HG03025 (cell line): ENCODE results near the gene SLITRK3.
A peak's percentile ranks its signal among the peaks of the same experiment; 100 is the strongest.
"Not testable (repeated sequence)": the region's sequence is repeated elsewhere in the genome, so short reads cannot be mapped to it uniquely, and the experiment has no call there.

Experiments used
- ATAC-seq: cut with Tn5 transposase; IDR thresholded peaks from one replicate; pipeline ENCODE4 v1.9.1; 2021; ENCODE audit warnings: mild to moderate bottlenecking, moderate library complexity; ENCODE audit not compliant: unreplicated experiment, low FRiP score

SLITRK3 gene

DNA sequence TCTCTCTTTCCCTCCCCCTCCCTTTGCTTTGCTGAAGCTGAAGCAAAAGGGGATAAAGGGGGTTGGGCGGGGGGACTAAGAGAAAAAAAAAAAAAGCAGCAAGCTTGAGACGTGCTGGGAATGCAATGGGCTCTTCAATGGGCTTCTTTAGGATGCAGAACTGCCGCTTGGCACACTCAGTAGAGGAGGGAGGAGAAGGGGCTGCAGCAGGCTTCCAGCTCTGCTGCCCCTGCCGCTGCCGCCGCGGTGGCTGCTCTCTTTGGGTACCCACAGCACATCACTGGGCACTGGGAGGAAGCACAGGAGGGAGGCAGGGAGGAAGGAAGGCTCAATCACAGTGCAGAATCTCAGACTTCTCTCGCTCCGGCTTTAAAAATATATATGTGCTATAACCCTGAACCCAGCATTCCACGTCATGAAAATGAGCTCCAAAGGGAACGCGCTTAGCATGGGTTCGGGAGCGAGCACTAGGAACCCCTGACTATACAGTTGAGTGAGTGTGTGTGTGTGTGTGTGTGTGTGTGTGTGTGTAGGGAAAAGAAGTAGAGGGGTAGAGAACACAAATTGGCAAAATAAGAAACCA is 3.5 kb downstream of the SLITRK3 start:
- ATAC-seq: no peak

GRCh38 chr3:165191491-165191890 is 4.7 kb downstream of the SLITRK3 start:
- ATAC-seq: no peak

GRCh38 chr3:165188452-165188851 is 7.7 kb downstream of the SLITRK3 start:
- ATAC-seq: no peak

GRCh38 chr3:165185707-165186327 is 10.4 kb downstream of the SLITRK3 start:
- ATAC-seq: peak; percentile 98

DNA sequence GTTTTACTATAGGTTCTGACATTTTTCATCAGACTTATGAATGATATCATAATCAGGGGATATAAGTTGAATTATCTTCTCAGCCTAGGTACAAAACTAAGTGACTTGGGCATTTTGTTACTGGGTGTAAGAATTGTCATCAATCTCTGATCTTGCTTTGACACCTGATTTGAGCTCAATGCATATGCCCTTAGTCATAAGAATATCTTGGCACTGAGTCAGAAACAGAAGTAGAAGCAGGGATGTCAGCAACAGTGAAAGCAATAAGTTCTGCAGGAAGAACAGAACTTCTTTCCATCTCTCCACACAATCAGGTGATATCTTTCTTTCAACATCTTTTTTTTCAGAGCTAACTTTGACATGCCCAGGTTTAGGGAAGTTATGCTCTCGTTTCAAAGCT is 14.6 kb downstream of the SLITRK3 start:
- no peak for ATAC-seq

DNA sequence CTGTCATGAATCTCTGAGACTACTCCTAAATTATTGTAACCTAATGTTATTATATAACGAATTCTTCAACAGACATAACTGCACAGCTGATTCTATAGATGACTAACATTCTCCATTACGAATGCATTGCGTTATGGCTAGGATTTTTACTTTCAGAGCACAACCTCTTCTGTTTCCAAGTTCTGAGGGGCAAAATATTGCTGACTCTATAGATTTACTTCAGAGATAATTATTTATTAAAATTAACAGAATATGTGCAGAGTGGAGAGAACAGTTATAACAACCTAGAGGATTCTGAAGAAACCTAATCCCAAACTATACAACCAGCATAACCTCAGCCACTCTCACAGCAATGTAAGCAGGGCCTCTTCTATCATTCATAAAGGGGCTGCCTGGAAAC is 25.9 kb downstream of the SLITRK3 start:
- ATAC-seq: no peak

GRCh38 chr3:165169368-165169767 is 26.8 kb downstream of the SLITRK3 start:
- ATAC-seq: no peak

- no peak for ATAC-seq
Observed at GRCh38 chr3:165162883-165163282, 33.3 kb downstream of the SLITRK3 start.

DNA sequence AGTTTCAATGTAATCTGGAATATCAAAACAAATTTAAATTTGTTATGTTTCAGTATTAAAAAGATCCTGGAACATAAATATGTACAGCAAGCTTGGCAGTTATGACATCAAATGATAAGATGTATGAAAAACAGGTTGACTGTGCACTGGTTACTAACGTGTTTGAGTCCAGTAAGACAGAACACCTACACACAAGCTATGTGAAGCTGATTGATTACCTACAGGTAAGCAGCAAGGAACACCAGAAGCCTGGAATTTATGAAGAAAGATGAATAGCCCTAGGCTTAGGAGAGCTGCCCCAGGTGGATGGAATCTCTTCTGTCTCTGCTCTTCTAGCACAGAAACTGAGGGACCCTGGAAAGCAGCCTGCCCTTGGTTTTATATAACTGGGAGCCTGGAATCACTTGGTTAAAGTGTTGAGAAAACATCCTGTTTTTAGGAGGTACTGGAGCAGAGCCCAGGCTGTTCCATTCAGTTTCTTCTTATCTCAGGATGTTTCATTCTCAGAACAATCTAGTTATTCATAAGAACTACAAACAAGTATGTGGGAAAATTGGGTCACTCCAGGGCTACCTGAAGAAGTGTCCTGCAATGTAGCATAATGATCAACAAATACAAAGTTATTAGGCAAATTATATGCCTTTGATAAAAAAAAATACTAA is 36.3 kb downstream of the SLITRK3 start:
- no peak for ATAC-seq

DNA sequence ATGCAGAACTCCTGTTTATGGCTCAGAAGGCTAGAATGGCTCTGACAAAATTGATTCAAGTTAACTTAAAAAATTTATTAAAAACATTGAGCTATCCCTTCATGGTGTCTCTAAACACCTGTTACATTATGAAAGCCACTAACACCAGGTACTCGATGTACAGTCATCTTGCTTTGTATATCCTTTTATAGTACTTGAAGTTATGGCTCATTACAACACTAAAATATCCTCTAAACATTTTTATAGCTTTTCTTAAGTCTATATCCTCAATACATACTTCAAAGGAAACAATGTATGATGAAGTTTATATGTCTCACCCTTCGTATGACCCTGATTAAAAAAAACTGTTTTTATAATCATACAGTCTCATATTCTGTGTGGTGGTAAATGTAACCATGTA is 38.2 kb downstream of the SLITRK3 start:
- ATAC-seq: no peak

- no peak for ATAC-seq
Observed at GRCh38 chr3:165156757-165157420, 39.3 kb downstream of the SLITRK3 start.

DNA sequence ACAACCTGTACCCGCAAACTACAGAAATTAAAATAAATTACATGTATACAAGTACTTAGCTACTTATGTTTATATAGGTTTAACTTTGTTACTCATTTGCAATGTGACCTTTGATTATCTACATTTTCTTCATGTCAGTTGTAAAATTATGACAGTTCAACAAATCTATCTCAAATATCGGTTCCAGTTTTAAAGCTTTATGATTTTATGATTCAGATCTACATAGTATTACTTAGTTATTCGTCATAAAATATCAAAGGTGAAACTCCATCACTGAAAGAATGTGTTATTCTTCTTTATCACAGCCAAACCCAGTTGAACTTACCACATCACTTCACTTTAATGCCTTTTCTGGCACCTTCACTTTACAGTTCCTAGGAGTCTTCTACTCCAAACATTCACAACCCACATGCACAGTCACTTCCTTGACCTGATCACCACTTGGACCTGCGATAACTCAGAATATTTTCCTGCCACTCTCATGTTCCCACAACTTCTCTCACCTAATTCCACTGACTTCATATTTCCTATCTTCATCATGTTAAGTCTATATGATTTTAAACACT is 47.2 kb downstream of the SLITRK3 start:
- no peak for ATAC-seq

- ATAC-seq: no peak
Observed at GRCh38 chr3:165144271-165144670, 51.9 kb downstream of the SLITRK3 start.

DNA sequence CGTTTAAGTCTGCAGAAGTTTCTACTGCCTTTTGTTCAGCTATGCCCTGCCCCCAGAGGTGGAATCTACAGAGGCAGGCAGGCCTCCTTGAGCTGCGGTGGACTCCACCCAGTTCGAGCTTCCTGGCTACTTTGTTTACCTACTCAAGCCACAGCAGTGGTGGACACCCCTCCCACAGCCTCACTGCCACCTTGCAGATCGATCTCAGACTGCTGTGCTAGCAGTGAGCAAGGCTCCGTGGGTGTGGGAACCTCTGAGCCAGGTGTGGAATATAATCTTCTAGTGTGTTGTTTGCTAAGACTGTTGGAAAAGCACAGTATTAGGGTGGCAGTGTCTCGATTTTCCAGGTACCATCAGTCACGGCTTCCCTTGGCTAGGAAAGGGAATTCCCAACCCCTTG is 56.3 kb downstream of the SLITRK3 start:
- ATAC-seq: not testable (repeated sequence)
